HepG2 (cell line): ENCODE data around the gene ABCA4. TPM values are rescaled to one million over a fixed set of nuclear protein-coding genes. Genes with fewer than 3 reads are reported as not detected.

Experiments used
- ARID5B ChIP-seq: IDR thresholded peaks from 2 replicates; pipeline ENCODE4 v1.4.0; 2020; ENCODE audit warnings: mild to moderate bottlenecking, missing genetic modification reagents
- ATF6 ChIP-seq: sonication (generic); formaldehyde crosslinking; conservative IDR thresholded peaks from 2 replicates; pipeline ENCODE4 v1.4.0; 2020; ENCODE audit warnings: missing genetic modification reagents
- BCL3 ChIP-seq: sonication (generic); formaldehyde crosslinking; IDR thresholded peaks from 2 replicates; pipeline ENCODE4 v1.5.1; 2020; ENCODE audit warnings: mild to moderate bottlenecking, missing genetic modification reagents, moderate library complexity
- CAMTA2 ChIP-seq: sonication (generic); formaldehyde crosslinking; IDR thresholded peaks from 2 replicates; pipeline ENCODE4 v1.4.0; 2020; ENCODE audit warnings: mild to moderate bottlenecking, missing genetic modification reagents, borderline replicate concordance
- IRX3 ChIP-seq: sonication (generic); formaldehyde crosslinking; IDR thresholded peaks from 2 replicates; pipeline ENCODE4 v1.8.1; 2023; ENCODE audit warnings: mild to moderate bottlenecking, low read depth, missing genetic modification reagents, borderline replicate concordance
- MLX ChIP-seq: IDR thresholded peaks from 2 replicates; pipeline ENCODE4 v1.6.1; 2016
- PRPF4 ChIP-seq: fragments of 200-400 bp; formaldehyde crosslinking; IDR thresholded peaks from 2 replicates; pipeline ENCODE4 v1.6.1; 2016; ENCODE audit warnings: low read length, low read depth; ENCODE audit not compliant: poor library complexity, severe bottlenecking
- SOX6 ChIP-seq, 2 experiments: fragments of 450-650 bp in 1 of 2; sonication (generic) in 1 of 2; formaldehyde crosslinking in 1 of 2; IDR thresholded peaks; 2 replicates each; pipeline versions ENCODE4 v1.4.0 to v1.6.1; 2017 to 2020; ENCODE audit warnings: antibody characterized with exemption in 1 of 2, mild to moderate bottlenecking in 1 of 2, missing genetic modification reagents in 1 of 2
- SRSF4 ChIP-seq: fragments of 200-400 bp; formaldehyde crosslinking; IDR thresholded peaks from one replicate; pipeline ENCODE4 v1.6.1; 2018; ENCODE audit warnings: mild to moderate bottlenecking, low read depth, low read length, moderate library complexity; ENCODE audit not compliant: poor library complexity, severe bottlenecking
- ZFP90 ChIP-seq: sonication (generic); formaldehyde crosslinking; IDR thresholded peaks from 2 replicates; pipeline ENCODE4 v1.8.0; 2022; ENCODE audit warnings: missing genetic modification reagents, mild to moderate bottlenecking, inconsistent platforms, borderline replicate concordance
- ZFX ChIP-seq: sonication (generic); formaldehyde crosslinking; IDR thresholded peaks from 2 replicates; pipeline ENCODE4 v1.4.0; 2020; ENCODE audit warnings: mild to moderate bottlenecking, low read depth, missing genetic modification reagents, moderate library complexity
- ZNF577 ChIP-seq: sonication (generic); formaldehyde crosslinking; IDR thresholded peaks from 2 replicates; pipeline ENCODE4 v1.4.0; 2020; ENCODE audit warnings: mild to moderate bottlenecking, low read depth, missing genetic modification reagents, borderline replicate concordance
- ZNF710 ChIP-seq: sonication (generic); formaldehyde crosslinking; IDR thresholded peaks from 2 replicates; pipeline ENCODE4 v1.5.0; 2020; ENCODE audit warnings: mild to moderate bottlenecking, missing genetic modification reagents, borderline replicate concordance
- polyA plus RNA-seq, 8 experiments: library from polyadenylated mRNA; depleted of rRNA in 3 of 8; stranded (reverse) in 7 of 8; unstranded in 1 of 8; fragments of >200 nt; fragmentation: Illumina TruSeq in 4 of 8; extraction: Trizol in 4 of 8; gene quantifications; 2 replicates each; pipeline versions ENCODE4 v1.2.1 to v1.2.3, GENCODE V29; 2011 to 2016; ENCODE audit warnings: low read depth in 4 of 8, missing spikeins in 1 of 8, mixed read lengths in 1 of 8; ENCODE audit not compliant: insufficient read depth in 1 of 8
- total RNA-seq, 5 experiments: library from RNA; depleted of rRNA; stranded (reverse); fragments of >200 nt; fragmentation: Illumina TruSeq; extraction: Trizol; gene quantifications; 2 replicates each; pipeline ENCODE4 v1.2.3, GENCODE V29; 2016; ENCODE audit warnings: low read depth in 1 of 5

ABCA4 gene
- total and polyA plus RNA-seq, 2 of the 13 experiments (the other 11 are each of a cell fraction or from before 2014, with no cell fraction given), result 0.24 to 0.67 TPM

GRCh38 chr1:94068096-94068998 lies 52.6 kb downstream of the ABCA4 start (continued):
- TF ChIP-seq ZFP90 (CRISPR knock-in tag) (no peak), ZNF577 (CRISPR knock-in tag) (no peak), MLX (CRISPR knock-in tag) (peak; percentile 62; the same call in 1 of the 2 replicates), IRX3 (CRISPR knock-in tag) (no peak), ZNF710 (0 out of 2 replicates have a peak, but pooled peaks have one; percentile 7), CAMTA2 (CRISPR knock-in tag) (no peak), ATF6 (CRISPR knock-in tag) (no peak), SOX6 (IDR thresholded peaks at IDR 0.05) (no peak), SOX6 (CRISPR knock-in tag; IDR thresholded peaks at IDR 0.05) (peak; percentile 7; the same call in 1 of the 2 replicates), ARID5B (CRISPR knock-in tag) (peak; percentile 90), ZFX (CRISPR knock-in tag) (peak; percentile 8), BCL3 (CRISPR knock-in tag) (no peak), SRSF4 (no peak), PRPF4 (no peak)
